Activated naive CD4-positive, alpha-beta T cell (primary cell): Measurements from ENCODE around the gene PDGFRA.
A peak's percentile ranks its signal among the peaks of the same experiment; 100 is the strongest.
"Not testable (repeated sequence)": the region's sequence is repeated elsewhere in the genome, so short reads cannot be mapped to it uniquely, and the experiment has no call there.

Experiments
- DNase-seq, 4 experiments: peaks; one replicate each; lab custom pipeline; 2025; lab: John Stamatoyannopoulos, UW

Gene PDGFRA

DNA sequence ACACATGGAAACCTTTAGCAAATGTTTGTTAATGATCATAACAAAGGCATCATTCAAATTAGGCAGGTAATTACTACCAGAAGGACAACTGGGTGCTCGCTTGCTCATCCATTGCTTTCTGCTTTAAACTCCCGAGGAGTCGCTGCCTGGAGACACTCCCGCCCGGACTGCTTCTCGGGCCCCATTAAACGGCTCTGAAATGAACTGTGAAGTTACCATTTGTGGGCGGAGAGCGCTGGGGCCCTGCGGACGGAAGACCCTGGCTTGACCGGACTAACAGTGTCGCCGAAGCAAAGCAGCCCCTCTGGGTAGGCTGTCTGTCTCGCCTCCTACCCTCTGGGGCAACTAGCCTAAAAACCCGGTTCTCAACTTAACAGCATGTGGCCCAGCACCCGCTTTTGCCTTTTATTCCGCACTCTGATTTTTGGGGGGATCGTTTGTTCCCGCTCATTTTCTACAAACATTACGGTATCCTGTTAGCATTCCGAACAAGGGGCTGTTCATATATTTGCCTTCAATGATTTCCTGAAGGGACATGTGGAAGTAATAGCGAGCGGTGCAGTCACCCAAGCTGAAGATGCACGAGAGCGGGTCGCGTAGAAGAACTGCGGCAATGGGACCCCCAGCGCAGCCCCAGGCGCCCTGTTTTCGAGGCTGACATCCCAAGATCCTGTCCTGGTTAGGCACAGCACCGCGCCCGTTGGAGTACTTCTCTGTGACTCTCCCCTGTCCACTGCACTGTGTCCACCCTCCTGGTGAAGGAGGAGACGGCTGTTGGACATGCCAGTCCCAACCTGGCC lies 1.6 kb upstream of the PDGFRA start:
- DNase-seq, result no peak

DNA sequence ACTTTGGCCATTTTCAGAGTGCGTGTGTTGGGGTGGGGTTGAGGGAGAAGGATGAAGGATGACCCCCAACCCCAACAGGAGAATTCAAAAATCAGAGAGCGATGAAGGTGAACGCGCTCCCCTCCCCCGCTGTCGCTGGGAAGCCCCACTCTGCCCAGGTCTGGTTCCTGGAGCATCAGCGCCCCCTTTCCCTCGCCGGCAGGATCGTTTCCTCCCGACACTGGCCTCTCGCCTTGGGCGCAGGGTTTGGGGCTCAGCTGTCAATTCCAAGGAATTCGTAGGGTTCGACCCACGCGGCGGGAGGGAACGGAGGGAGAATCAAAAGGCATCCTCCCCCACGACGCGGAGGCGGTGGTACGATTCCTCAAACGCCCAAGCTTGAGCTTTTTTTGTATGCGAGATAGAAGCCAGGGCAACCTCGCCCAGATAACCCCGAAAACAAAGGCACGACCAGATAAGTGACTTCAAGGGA lies 1.0 kb upstream of the PDGFRA start:
- DNase-seq, result peak in 1 of 4 experiments; percentile 5

DNA sequence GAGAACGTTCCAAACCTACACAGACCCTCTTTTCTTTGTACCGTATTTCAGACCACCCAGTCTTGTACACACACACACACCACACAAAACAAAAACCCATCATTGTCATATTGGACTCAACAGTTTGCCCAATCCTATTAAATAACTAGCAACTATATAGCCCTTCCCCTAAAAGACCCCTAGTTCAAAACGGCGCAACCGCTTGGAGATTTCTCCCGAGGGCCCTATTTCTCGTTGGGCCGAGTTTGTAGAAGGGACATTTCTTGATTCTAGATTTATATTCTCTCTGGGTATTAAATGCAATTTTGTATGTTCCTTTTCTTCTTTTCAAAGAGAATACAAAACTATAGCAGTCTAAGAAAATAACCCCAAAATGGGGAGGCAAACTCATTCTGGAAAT lies 547 bp upstream of the PDGFRA start:
- DNase-seq, result no peak

DNA sequence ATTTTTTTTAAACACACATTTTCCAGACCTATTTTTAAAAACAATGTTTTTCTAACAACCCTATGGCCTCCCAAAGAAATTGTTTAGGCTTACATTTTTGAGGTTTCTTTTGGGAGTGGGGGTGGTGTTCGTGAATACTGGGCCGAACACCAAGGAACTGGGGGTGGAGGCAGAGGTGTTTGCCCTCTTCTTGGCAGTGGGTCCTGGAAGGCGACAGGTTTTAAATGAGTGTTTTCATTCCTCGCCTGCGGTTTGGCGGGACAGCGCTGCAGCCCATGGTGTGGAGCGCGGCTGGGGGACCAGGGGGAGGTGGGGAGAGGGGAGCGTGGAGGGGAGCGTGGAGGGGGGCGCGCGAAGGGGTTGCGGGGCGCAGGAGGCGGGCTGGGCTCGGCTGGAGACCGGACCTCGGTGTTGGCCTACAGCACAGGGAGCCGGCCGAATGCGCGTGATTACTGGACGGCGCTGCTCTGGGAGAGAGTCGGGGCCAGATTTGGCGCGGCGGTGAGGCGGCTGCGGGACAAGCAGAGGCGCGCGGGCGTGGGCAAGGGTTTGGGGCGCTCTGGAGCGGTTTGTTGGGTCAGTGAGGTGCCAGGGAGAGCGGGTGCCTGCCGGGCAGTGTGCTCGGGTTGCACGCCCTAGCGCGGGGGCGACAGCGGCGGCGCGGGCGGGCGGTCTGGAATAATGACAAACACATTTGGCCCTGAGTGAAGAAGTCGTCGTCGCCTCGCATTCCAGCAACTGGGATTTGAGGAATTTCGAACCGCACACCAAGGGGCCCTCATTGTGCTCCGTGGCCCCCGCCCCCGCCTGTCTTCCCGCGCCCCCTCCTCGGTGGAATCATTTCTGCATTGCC lies 764 bp downstream of the PDGFRA start:
- DNase-seq, result no peak

DNA sequence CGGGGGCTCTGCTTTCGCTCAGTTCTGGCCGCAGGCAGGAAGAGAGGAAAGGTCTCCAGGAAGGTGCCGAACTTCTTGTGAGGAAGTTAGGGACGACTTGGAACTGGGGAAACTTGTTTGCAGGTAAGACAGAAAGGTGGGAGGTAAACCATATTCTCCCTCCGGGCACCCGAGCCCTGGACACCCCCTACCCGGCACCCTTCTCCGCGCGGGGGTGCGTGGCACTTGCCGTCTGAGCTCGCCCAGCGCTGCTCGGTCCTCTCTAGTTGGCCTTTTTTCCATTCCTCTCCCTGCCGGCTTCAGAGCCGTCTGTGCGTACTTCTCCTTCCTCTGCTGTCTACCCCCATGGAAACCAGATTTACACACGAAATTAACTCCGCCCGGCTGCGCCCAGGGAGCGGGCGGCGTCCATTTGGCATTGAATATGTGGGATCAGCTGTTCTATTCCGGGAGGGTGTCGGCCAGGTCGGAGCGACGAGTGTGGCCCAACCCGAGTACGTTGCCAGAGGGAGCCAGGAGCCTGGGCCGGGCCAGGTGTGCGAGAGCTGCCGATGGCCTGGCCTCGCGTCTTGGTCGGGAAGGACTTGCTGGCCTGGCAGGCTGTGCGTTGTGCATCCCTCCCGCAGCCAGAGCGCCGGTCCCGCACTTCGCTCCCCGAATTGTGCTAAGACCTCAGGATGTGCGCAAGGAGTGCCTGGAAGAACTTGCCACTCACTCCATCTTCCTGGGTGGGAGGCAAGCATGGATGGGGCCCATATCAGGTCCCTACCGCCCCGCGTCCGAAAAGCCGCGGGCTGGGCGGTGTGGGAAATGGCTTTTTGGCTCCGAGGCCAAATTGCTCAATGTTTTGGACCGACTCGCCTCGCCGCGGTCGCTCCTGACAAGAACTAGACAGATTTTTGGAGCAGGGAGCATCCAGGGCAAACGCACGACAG lies 1.7 kb downstream of the PDGFRA start:
- no peak for DNase-seq

DNA sequence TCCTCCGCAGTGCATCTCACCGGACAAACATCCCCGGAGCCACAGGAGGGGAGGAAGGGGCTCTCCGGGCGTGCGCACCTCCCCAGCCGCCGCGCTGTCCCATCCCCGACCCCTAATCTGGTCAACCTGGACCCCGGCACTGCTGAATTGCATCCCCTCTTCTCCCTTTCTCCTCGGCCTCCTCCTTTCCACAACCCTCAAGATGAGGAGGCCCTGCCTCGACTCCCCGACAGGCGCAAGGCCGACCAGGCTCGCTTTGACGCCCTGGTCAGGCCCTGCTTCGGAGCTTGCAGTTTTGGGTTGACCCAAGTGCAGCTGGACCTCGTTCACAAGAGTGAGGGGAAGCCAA lies 2.3 kb downstream of the PDGFRA start:
- DNase-seq, result no peak

DNA sequence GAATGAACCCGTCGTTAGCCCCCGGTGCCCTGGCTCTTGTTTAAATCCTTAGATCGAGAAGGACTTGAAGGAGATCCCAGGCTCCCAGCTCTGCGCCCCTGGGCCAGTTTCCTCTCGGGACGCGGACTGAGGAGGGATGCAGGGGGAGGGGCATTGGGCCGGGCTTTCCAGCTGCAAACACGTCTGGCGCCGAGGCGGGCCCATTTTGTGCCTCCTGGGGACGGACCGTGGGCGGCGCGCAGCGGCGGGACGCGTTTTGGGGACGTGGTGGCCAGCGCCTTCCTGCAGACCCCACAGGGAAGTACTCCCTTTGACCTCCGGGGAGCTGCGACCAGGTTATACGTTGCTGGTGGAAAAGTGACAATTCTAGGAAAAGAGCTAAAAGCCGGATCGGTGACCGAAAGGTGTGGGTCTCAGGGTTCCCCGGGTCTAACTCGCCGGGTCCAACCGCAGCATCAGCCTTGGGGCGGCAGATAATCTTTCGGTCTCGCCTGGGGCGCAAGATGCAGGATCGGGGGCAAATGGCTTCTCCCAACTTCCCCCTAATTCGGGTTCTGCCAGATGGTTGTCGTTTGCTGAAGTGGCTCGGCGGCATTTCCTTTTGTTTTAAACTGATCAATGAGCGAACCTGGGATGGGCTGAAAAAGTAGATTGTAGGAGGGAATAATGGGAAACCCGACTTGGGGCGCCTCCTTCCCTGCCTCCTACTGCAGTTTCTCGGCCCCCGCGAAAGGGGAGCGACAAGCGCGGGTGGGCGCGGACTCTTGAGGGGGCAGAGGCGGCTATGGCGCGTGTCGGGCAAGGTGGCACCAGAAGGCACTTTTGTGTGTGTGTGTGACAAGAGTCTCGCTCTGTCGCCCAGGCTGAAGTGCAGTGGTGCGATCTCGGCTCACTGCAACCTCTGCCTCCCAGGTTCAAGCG lies 2.9 kb downstream of the PDGFRA start:
- no peak for DNase-seq

DNA sequence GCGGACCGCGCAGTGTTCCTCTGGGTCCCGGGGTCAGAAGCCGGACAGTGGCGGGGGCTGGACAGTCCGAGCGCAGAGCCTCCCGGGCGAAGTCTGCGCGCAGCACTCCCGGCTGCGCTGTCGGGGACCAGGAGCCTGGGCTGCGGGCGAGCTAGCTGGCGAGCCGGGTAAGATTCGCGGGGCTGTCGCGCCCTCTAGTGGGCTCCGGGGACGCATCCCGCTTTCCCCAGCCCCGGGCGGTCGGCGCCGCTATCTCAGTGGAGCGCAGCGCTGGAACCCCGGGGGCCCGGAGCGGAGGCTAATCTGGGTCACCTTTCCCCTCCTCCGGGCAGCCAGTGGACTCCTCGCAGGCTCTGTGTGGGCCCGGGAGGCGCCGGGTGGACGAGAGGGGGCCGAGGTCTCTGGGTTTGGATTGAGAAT lies 4.2 kb downstream of the PDGFRA start:
- peak; percentile 37 to 49 (median 43) for DNase-seq

DNA sequence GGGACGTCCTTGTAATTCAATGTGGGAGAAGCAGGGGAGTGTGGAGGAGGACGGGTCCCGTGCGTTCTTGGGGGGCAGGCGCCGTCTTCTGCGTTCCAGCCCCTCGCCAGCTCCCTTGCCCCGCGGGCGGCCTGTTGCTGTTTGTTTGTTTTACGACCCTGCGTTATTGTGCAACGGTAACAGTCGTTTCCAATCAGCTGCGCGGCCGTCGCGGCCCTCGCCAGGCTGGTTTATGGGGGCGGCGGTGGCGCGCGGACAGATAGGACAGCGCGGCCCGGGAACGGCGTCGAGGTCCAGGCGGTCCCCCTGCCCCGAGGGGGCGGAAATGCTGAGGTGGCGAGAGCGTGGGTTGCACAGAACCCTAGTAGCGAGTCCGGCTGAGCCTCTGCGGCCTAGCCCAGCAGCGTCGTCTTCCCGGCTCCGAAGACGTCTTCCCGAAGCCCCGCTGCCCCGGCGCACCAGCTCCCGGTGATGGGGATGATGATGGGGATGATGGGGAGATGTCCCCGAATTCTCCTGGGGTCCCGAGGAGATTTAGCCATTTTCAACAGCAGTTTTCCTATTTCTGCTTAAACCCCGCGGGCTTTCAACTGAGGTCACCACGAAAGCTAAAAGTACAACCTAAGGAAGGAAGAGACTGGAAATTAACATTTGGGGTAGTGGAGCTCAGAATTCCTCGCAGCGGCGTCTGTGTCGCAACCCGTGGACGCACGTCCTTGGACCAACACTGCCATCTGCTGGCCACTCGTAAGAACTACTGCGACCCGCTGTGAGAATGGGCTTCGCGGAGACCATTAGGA lies 4.8 kb downstream of the PDGFRA start:
- DNase-seq, result peak; percentile 14 to 60 (median 40)

DNA sequence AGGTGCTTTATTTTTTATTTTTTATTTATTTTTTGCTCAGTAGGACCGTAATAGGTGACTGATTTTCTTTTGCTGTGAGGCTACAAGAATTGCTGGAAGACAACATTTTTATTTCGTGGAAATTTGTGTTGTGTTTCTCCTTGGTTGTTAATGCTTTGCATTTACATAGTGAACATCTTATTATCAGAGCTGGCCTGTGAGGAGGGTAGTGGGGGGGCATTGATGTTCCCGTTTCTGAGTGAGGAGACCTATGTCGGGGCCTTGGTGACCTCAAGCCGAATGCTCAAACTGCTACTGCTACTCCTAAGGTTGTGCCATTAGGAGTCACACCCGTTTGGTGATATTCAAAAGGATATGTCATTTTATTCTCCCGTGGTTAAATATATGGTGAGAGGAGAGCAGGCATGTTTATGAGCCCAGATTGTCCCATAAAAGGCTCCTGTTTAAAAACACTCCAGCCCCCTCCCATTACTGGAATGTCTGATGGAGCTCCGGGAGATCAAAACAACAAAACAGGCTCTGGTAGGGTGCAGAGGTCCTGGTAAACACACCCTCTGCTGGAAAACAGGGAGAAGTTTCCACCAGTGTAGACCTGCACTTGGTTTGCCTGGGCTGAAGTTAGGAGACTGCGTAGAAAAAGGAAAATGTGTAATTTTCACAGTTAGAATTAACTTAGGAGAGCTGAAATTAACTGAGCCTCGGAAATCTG lies 5.6 kb downstream of the PDGFRA start:
- no peak for DNase-seq

DNA sequence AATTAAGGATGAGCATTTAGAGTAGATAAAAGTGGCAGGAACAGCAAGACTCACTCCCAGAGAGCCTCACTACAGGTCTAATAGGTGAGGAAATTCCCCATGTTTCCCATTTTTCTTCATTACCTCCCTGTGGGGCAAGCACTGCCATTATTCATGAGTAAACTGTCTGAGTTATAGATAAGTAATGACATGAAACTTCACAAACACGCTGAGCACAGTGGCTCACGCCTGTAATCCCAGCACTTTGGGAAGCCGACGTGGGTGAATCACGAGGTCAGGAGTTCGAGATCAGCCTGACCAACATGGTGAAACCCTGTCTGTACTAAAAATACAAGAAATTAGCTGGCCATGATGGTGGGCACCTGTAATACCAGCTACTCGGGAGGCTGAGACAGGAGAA lies 7.2 kb downstream of the PDGFRA start:
- DNase-seq, result not testable (repeated sequence)

DNA sequence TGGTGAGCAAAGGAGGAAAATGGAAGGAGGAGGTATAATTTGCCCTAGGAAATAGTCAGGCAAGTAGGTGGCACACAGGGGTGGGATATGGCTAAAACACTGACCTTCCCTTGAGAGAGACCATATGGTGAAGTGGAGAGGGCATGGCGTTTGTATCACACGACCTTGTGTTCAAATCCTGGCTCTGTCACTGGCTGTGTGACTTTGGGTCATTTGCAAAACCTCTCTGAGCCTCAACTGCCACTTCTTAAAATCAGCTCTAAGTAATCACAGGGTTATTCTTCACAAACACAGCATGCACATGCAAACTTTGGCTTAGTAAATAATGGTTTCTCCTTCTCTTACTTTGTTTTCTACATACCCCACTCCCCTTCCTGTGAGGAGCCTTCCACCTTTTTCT lies 8.7 kb downstream of the PDGFRA start:
- DNase-seq, result no peak

DNA sequence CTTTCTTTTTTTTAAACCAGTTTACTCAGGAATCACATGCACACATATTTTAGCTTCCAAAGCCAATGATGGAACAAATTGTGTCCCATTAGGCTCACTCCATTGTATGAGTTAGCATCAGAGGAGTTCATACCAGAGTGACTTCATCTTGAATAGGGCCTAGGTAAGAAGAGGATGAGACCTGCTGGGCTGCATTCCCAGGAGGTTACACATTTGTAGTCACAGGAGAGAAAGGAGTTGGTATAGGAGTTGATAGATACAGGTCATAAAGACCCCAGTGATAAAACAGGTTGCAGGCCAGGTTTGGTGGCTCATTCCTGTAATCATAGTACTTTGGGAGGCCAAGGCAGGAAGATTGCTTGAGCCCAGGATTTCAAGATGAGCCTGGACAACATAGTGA lies 9.3 kb downstream of the PDGFRA start:
- DNase-seq, result no peak

DNA sequence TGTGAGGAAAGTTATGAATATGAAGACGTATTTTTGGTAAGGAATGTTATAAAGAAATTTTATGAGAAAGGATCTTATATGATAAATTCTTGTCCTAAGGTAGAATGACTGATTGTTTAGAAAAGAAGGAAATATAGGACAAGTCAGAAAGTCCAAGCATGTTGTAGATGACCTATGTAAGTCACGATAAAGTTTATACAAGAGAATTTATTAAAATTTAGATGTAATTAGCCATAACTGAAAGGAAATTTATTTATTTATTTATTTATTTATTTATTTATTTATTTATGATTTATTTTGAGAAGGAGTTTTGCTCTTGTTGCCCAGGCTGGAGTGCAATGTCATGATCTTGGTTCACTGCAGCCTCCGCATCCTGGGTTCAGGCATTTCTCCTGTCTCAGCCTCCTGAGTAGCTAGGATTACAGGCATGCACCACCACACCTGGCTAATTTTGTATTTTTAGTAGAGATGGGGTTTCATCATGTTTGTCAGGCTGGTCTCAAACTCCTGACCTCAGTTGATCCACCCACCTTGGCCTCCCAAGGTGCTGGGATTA lies 12.3 kb downstream of the PDGFRA start:
- not testable (repeated sequence) for DNase-seq

DNA sequence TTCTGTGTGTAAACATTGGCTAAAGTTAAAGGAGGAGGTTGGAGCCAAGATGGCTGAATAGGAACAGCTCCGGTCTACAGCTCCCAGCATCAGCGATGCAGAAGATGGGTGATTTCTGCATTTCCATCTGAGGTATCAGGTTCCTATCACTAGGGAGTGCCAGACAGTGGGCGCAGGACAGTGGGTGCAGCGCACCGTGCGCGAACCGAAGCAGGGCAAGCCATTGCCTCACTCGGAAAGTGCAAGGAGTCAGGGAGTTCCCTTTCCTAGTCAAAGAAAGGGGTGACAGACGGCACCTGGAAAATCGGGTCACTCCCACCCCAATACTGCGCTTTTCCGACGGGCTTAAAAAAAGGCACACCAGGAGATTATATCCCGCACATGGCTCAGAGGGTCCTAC lies 14.4 kb downstream of the PDGFRA start:
- not testable (repeated sequence) for DNase-seq

DNA sequence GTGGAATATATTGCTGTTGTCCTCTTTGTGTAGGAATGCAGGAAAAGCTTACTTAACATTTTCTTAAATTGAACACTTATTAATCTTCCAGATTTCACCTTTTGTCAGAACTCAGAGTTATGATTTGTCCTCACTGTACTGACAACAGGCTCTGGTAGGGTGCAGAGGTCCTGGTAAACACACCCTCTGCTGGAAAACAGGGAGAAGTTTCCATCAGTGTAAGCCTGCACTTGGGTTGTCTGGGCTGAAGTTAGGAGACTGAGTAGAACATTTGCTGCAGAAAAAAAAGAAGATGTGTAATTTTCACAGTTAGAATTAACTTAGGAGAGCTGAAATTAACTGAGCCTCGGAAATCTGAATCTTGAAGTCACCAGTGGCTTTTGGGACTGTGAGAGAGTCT lies 23.2 kb downstream of the PDGFRA start:
- DNase-seq, result not testable (repeated sequence)

DNA sequence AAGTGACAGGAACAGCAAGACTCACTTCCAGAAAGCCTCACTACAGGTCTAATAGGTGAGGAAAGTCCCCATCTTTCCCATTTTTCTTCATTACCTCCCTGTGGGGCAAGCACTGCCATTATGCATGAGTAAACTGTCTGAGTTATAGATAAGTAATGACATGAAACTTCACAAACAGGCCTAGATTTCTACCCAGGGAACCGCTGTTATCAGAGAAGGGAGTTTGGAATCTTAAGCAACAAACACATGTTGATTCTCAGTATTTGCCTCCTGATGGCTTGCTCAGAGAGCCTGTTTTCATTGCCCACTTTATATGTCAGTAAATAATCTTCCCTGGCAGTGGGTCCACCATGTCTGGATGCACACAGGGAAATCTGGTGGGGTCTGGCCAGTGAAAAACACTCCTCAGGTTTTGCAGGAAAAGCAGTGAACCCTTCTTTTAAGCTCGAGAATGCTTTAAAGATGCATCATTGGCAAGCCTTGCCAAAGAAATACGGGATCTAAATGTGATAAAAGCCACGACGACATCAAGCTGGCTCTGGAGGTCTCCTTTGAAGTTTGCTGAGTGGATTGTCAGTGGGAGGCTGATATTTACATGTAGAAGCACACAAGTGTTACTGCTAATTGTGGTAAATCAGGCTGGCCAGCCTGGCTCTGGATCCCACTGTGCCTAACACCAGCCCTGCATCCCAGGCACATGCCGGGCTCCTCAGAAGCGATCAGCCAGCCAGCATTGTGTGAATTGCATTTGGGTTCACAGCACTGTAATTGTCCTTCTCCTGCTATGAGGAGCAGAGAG lies 25.2 kb downstream of the PDGFRA start:
- no peak for DNase-seq

DNA sequence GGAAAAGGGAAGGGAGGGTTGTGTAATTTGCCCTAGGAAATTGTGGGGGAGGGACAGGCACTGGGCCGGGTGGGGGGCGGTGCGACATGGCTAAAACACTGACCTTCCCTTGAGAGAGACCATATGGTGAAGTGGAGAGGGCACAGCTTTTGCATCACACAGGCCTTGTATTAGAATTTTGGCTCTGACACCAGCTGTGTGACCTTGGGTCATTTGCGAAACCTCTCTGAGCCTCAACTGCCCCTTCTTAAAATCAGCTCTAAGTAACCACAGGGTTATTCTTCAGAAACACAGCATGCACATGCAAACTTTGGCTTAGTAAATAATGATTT lies 25.8 kb downstream of the PDGFRA start:
- no peak for DNase-seq
